ENCODE data around the gene MGAT5.

MGAT5 gene

GRCh38 chr2:134416637-134417036 is 162.8 kb downstream of the MGAT5 start:
- peaks cover 6 to 8% of the 10 kb centered on the region in 2 donors for H3K4me1 Mint-ChIP-seq (ENCODE audit: low read depth in 2 of 2)
- no peak for ATAC-seq (replicated peaks)
- H3K36me3 Mint-ChIP-seq (ENCODE audit: insufficient read depth) = peaks cover 39% of the 10 kb centered on the region
- H3K27me3 Mint-ChIP-seq = no peaks in the 10 kb centered on the region
- H3K4me3 Mint-ChIP-seq = no peak overlapping the region
- no peak overlapping the region for H3K27ac Mint-ChIP-seq
- no peak for DNase-seq
- H3K9me3 Mint-ChIP-seq = no peaks in the 10 kb centered on the region

- no peak overlapping the region for H3K4me3 Mint-ChIP-seq
- peaks cover 39% of the 10 kb centered on the region for H3K36me3 Mint-ChIP-seq (ENCODE audit: insufficient read depth)
- no peaks in the 10 kb centered on the region for H3K27me3 Mint-ChIP-seq
- H3K9me3 Mint-ChIP-seq = no peaks in the 10 kb centered on the region
- DNase-seq (no peak), ATAC-seq (replicated peaks) (no peak)
- no peaks in the 10 kb centered on the region for H3K4me1 Mint-ChIP-seq (ENCODE audit: low read depth in 2 of 2)
- no peak overlapping the region for H3K27ac Mint-ChIP-seq
Measured at GRCh38 chr2:134417968-134418582, 164.2 kb downstream of the MGAT5 start.

- H3K4me1 Mint-ChIP-seq (ENCODE audit: low read depth in 2 of 2) = peaks cover 0 to 2% of the 10 kb centered on the region in 2 donors
Measured at GRCh38 chr2:134420259-134420658, 166.4 kb downstream of the MGAT5 start.

GRCh38 chr2:134420920-134421319 is 167.0 kb downstream of the MGAT5 start:
- Mint-ChIP-seq H3K36me3 (ENCODE audit: insufficient read depth) (peaks cover 30% of the 10 kb centered on the region), H3K4me3 (no peak overlapping the region), H3K27me3 (no peaks in the 10 kb centered on the region), H3K4me1 (ENCODE audit: low read depth in 2 of 2) (peaks cover 0 to 2% of the 10 kb centered on the region in 2 donors), H3K9me3 (no peaks in the 10 kb centered on the region), H3K27ac (no peak overlapping the region)
- DNase-seq (no peak), ATAC-seq (replicated peaks) (no peak)

More at GRCh38 chr2:134420259-134420658, 166.4 kb downstream of the MGAT5 start:
- Mint-ChIP-seq H3K36me3 (ENCODE audit: insufficient read depth) (peaks cover 33% of the 10 kb centered on the region), H3K9me3 (no peaks in the 10 kb centered on the region), H3K27ac (no peak overlapping the region), H3K4me3 (no peak overlapping the region), H3K27me3 (no peaks in the 10 kb centered on the region)
- no peak for DNase-seq
- ATAC-seq (replicated peaks) = no peak

GRCh38 chr2:134421556-134422328 is 167.9 kb downstream of the MGAT5 start:
- peaks cover 30% of the 10 kb centered on the region for H3K36me3 Mint-ChIP-seq (ENCODE audit: insufficient read depth)
- no peak overlapping the region for H3K27ac Mint-ChIP-seq
- H3K9me3 Mint-ChIP-seq = no peaks in the 10 kb centered on the region
- ATAC-seq (replicated peaks) = no peak
- no peak overlapping the region for H3K4me3 Mint-ChIP-seq
- no peaks in the 10 kb centered on the region for H3K27me3 Mint-ChIP-seq
- no peak for DNase-seq
- peaks cover 0 to 2% of the 10 kb centered on the region in 2 donors for H3K4me1 Mint-ChIP-seq (ENCODE audit: low read depth in 2 of 2)

- no peaks in the 10 kb centered on the region for H3K27me3 Mint-ChIP-seq
- DNase-seq (no peak), ATAC-seq (replicated peaks) (no peak)
- H3K36me3 Mint-ChIP-seq (ENCODE audit: insufficient read depth) = peaks cover 20% of the 10 kb centered on the region
- peak overlapping the region; percentile 1 to 50 for H3K27ac Mint-ChIP-seq
- H3K4me1 Mint-ChIP-seq (ENCODE audit: low read depth in 2 of 2) = peaks cover 0 to 2% of the 10 kb centered on the region in 2 donors
- H3K9me3 Mint-ChIP-seq = no peaks in the 10 kb centered on the region
- no peak overlapping the region for H3K4me3 Mint-ChIP-seq
Measured at GRCh38 chr2:134425724-134426496, 172.0 kb downstream of the MGAT5 start.

GRCh38 chr2:134426721-134427120 is 172.8 kb downstream of the MGAT5 start:
- Mint-ChIP-seq H3K27ac (no peak overlapping the region), H3K36me3 (ENCODE audit: insufficient read depth) (peaks cover 20% of the 10 kb centered on the region), H3K27me3 (no peaks in the 10 kb centered on the region), H3K4me3 (no peak overlapping the region), H3K9me3 (no peaks in the 10 kb centered on the region), H3K4me1 (ENCODE audit: low read depth in 2 of 2) (peaks cover 0 to 2% of the 10 kb centered on the region in 2 donors)
- no peak for ATAC-seq (replicated peaks)
- no peak for DNase-seq

GRCh38 chr2:134429886-134430285 is 176.0 kb downstream of the MGAT5 start:
- Mint-ChIP-seq H3K36me3 (ENCODE audit: insufficient read depth) (peaks cover 30% of the 10 kb centered on the region), H3K4me1 (ENCODE audit: low read depth in 2 of 2) (peaks cover 0 to 1% of the 10 kb centered on the region in 2 donors), H3K9me3 (no peaks in the 10 kb centered on the region), H3K4me3 (no peak overlapping the region), H3K27me3 (no peaks in the 10 kb centered on the region), H3K27ac (no peak overlapping the region)
- ATAC-seq (replicated peaks) (no peak), DNase-seq (no peak)

GRCh38 chr2:134431838-134432434 is 178.1 kb downstream of the MGAT5 start:
- ATAC-seq (replicated peaks) (no peak), DNase-seq (no peak)
- Mint-ChIP-seq H3K4me1 (ENCODE audit: low read depth in 2 of 2) (peaks cover 0 to 1% of the 10 kb centered on the region in 2 donors), H3K4me3 (no peak overlapping the region), H3K27me3 (no peaks in the 10 kb centered on the region), H3K9me3 (no peaks in the 10 kb centered on the region), H3K27ac (peak overlapping the region in 1 of 2 donors; percentile 32), H3K36me3 (ENCODE audit: insufficient read depth) (peaks cover 25% of the 10 kb centered on the region)

- H3K27ac Mint-ChIP-seq = no peak overlapping the region
- peaks cover 0 to 1% of the 10 kb centered on the region in 2 donors for H3K4me1 Mint-ChIP-seq (ENCODE audit: low read depth in 2 of 2)
Measured at GRCh38 chr2:134432435-134432883, 178.6 kb downstream of the MGAT5 start.

GRCh38 chr2:134433469-134433868 is 179.6 kb downstream of the MGAT5 start:
- peaks cover 28% of the 10 kb centered on the region for H3K36me3 Mint-ChIP-seq (ENCODE audit: insufficient read depth)
- H3K4me1 Mint-ChIP-seq (ENCODE audit: low read depth in 2 of 2) = peaks cover 0 to 3% of the 10 kb centered on the region in 2 donors
- H3K27ac Mint-ChIP-seq = peak overlapping the region in 1 of 2 donors; percentile 49
- H3K9me3 Mint-ChIP-seq = no peaks in the 10 kb centered on the region
- H3K4me3 Mint-ChIP-seq = no peak overlapping the region
- DNase-seq (no peak), ATAC-seq (replicated peaks) (no peak)
- no peaks in the 10 kb centered on the region for H3K27me3 Mint-ChIP-seq

More at GRCh38 chr2:134432435-134432883, 178.6 kb downstream of the MGAT5 start:
- Mint-ChIP-seq H3K27me3 (no peaks in the 10 kb centered on the region), H3K4me3 (no peak overlapping the region), H3K36me3 (ENCODE audit: insufficient read depth) (peaks cover 28% of the 10 kb centered on the region), H3K9me3 (no peaks in the 10 kb centered on the region)
- DNase-seq (no peak), ATAC-seq (replicated peaks) (no peak)

GRCh38 chr2:134433979-134434378 is 180.1 kb downstream of the MGAT5 start:
- ATAC-seq (replicated peaks) (no peak), DNase-seq (no peak)
- Mint-ChIP-seq H3K27me3 (no peaks in the 10 kb centered on the region), H3K4me1 (ENCODE audit: low read depth in 2 of 2) (peaks cover 0 to 3% of the 10 kb centered on the region in 2 donors), H3K4me3 (no peak overlapping the region), H3K36me3 (ENCODE audit: insufficient read depth) (peaks cover 26% of the 10 kb centered on the region), H3K9me3 (no peaks in the 10 kb centered on the region), H3K27ac (peak overlapping the region in 1 of 2 donors; percentile 49)

GRCh38 chr2:134435505-134435904 is 181.6 kb downstream of the MGAT5 start:
- ATAC-seq (replicated peaks) (no peak), DNase-seq (no peak)
- Mint-ChIP-seq H3K4me1 (ENCODE audit: low read depth in 2 of 2) (peaks cover 0 to 3% of the 10 kb centered on the region in 2 donors), H3K36me3 (ENCODE audit: insufficient read depth) (peaks cover 26% of the 10 kb centered on the region), H3K9me3 (no peaks in the 10 kb centered on the region), H3K4me3 (no peak overlapping the region), H3K27me3 (no peaks in the 10 kb centered on the region), H3K27ac (no peak overlapping the region)

Measured in effector memory CD8-positive, alpha-beta T cell (primary cell).